SU-DHL-6 (cell line): ENCODE measurements around the gene ZNF195.
A peak's percentile ranks its signal among the peaks of the same experiment; 100 is the strongest.

Experiments
- H2AFZ ChIP-seq: fragments of 200-600 bp; sonication (generic); 2 replicates; pipeline ENCODE4 v1.6.1; 2014; ENCODE audit warnings: low read depth, mild to moderate bottlenecking, moderate library complexity, mixed read lengths, antibody characterized with exemption, low read length; ENCODE audit not compliant: severe bottlenecking
- H3F3A ChIP-seq: fragments of 200-600 bp; shearing (Covaris generic); 2 replicates; pipeline ENCODE4 v1.6.0; 2016; ENCODE audit warnings: antibody characterized with exemption, mild to moderate bottlenecking; ENCODE audit not compliant: insufficient read depth
- H3K27ac ChIP-seq: fragments of 200-600 bp; sonication (generic); 2 replicates; pipeline ENCODE4 v1.5.1; 2016; ENCODE audit warnings: low read depth, mild to moderate bottlenecking, low read length, moderate library complexity, mixed read lengths
- H3K27me3 ChIP-seq: fragments of 200-600 bp; sonication (generic), shearing (Covaris generic); 2 replicates; pipeline ENCODE4 v1.6.0; 2014; ENCODE audit warnings: mild to moderate bottlenecking, low read length
- H3K36me3 ChIP-seq: fragments of 200-600 bp; sonication (generic); 2 replicates; pipeline ENCODE4 v1.6.1; 2014; ENCODE audit warnings: mild to moderate bottlenecking, low read length, mixed read lengths
- H3K4me2 ChIP-seq: fragments of 300-600, 200-600 bp; shearing (Covaris generic), sonication (generic); 2 replicates; pipeline ENCODE4 v1.6.0; 2014; ENCODE audit warnings: low read length, low read depth, mild to moderate bottlenecking; ENCODE audit not compliant: poor library complexity, severe bottlenecking
- H3K4me3 ChIP-seq: fragments of 200-600 bp; sonication (generic); 2 replicates; pipeline ENCODE4 v1.5.1; 2014; ENCODE audit warnings: antibody characterized with exemption, low read length, mild to moderate bottlenecking, mixed read lengths; ENCODE audit not compliant: insufficient read depth, poor library complexity, severe bottlenecking
- H3K79me2 ChIP-seq: fragments of 200-600 bp; sonication (generic); 2 replicates; pipeline ENCODE4 v1.6.1; 2014; ENCODE audit warnings: mild to moderate bottlenecking, low read length, moderate library complexity; ENCODE audit not compliant: insufficient read depth
- H3K9ac ChIP-seq: fragments of 200-600 bp; sonication (generic); 2 replicates; pipeline ENCODE4 v1.7.0; 2014; ENCODE audit warnings: mild to moderate bottlenecking, low read length
- H3K9me2 ChIP-seq: fragments of 200-600 bp; sonication (generic); replicated peaks from 2 replicates; pipeline ENCODE4 v1.6.1; 2014; ENCODE audit warnings: low read length; ENCODE audit not compliant: insufficient read depth
- H3K9me3 ChIP-seq: fragments of 200-600 bp; sonication (generic); 2 replicates; pipeline ENCODE4 v1.6.1; 2014; ENCODE audit warnings: low read length, mixed read lengths; ENCODE audit not compliant: insufficient read depth
- H4K20me1 ChIP-seq: fragments of 200-600 bp; sonication (generic); 2 replicates; pipeline ENCODE4 v1.6.1; 2014; ENCODE audit warnings: low read depth, mild to moderate bottlenecking, antibody characterized with exemption, low read length, moderate library complexity, mixed read lengths
- EZH2phosphoT487 ChIP-seq: fragments of 200-600 bp; sonication (generic), shearing (Covaris generic); conservative IDR thresholded peaks from 2 replicates; pipeline ENCODE4 v1.6.1; 2018; ENCODE audit warnings: mild to moderate bottlenecking, antibody characterized with exemption, low read length, moderate library complexity, mixed read lengths
- TF ChIP-seq, protein P1 (sequence below): fragments of 200-600 bp; sonication (generic); IDR thresholded peaks from one replicate; pipeline ENCODE4 v1.5.1; 2017; ENCODE audit warnings: antibody characterized with exemption, mild to moderate bottlenecking, low read length, moderate library complexity; ENCODE audit not compliant: insufficient read depth, poor library complexity, severe bottlenecking

The ZNF195 gene

DNA sequence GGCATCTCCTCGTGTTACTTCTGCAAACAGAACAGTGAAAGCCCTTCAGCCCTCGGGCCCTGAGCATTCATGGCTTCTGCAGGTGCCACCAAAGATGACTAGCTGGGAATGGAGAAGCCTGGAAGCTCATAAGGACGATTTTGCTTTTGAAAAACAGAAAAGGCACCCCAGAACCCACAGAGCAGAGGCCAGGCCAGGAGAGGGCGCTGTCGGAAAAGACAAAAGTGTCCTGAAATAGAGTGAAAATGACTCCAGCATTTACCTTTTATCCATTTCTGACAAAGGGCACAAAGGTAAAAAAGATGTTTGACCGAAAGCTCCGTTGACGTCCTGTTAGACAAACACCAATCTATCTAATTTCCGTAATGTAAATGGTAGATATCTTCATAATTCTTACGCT, 37.6 kb downstream of the ZNF195 start:
- Histone ChIP-seq H3K27ac (no peak overlapping the region), H3K79me2 (no peaks in the 10 kb centered on the region), H3K4me2 (no peak overlapping the region), H3K36me3 (no peaks in the 10 kb centered on the region), H2AFZ (no peak overlapping the region), H3F3A (no peaks in the 10 kb centered on the region), H3K9me2 (no peaks in the 10 kb centered on the region), H3K4me3 (no peak overlapping the region), H4K20me1 (no peaks in the 10 kb centered on the region), H3K9me3 (no peaks in the 10 kb centered on the region), H3K9ac (no peak overlapping the region), H3K27me3 (no peaks in the 10 kb centered on the region)
- no peak for TF ChIP-seq EZH2phosphoT487
- TF ChIP-seq, protein P1, sequence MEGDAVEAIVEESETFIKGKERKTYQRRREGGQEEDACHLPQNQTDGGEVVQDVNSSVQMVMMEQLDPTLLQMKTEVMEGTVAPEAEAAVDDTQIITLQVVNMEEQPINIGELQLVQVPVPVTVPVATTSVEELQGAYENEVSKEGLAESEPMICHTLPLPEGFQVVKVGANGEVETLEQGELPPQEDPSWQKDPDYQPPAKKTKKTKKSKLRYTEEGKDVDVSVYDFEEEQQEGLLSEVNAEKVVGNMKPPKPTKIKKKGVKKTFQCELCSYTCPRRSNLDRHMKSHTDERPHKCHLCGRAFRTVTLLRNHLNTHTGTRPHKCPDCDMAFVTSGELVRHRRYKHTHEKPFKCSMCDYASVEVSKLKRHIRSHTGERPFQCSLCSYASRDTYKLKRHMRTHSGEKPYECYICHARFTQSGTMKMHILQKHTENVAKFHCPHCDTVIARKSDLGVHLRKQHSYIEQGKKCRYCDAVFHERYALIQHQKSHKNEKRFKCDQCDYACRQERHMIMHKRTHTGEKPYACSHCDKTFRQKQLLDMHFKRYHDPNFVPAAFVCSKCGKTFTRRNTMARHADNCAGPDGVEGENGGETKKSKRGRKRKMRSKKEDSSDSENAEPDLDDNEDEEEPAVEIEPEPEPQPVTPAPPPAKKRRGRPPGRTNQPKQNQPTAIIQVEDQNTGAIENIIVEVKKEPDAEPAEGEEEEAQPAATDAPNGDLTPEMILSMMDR = peak; percentile 94

DNA sequence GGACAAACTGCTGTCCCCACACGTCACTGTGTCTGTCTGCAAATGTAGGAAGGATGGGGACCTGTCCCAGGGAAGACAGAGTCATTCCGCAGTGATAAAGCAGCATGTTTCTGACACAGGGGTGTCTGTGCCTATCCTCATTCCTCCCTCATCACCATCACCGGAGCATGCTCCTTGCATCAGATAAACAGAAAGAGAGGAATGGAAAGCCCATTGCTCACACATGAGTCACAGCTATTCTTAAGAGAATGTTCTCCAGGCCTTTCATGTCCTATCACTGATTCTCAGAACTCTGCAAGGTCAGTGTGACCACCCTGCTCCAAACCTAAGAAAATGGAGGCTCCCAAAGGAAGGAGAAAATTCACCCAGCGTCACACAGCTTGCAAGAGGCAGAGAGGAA, 38.9 kb downstream of the ZNF195 start:
- Histone ChIP-seq H2AFZ (no peak overlapping the region), H3K27ac (no peak overlapping the region), H3F3A (no peaks in the 10 kb centered on the region), H4K20me1 (no peaks in the 10 kb centered on the region), H3K36me3 (no peaks in the 10 kb centered on the region), H3K79me2 (no peaks in the 10 kb centered on the region), H3K4me2 (no peak overlapping the region), H3K9me3 (no peaks in the 10 kb centered on the region), H3K9ac (no peak overlapping the region), H3K27me3 (no peaks in the 10 kb centered on the region), H3K9me2 (no peaks in the 10 kb centered on the region), H3K4me3 (no peak overlapping the region)
- TF ChIP-seq, protein P1 = no peak
- no peak for TF ChIP-seq EZH2phosphoT487

DNA sequence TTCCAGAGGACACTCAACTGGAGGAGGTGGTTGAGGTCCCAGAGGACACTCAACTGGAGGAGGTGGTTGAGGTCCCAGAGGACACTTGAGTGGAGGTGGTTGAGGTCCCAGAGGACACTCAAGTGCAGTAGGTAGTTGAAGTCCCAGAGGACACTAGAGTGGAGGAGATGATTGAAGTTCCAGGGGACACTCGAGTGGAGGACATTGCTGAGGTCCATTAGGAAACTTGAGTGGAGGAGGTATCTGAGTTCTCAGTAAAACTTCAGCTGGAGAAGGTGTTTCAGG, 39.7 kb downstream of the ZNF195 start:
- Histone ChIP-seq H3K79me2 (no peaks in the 10 kb centered on the region), H3K9me3 (no peaks in the 10 kb centered on the region), H2AFZ (no peak overlapping the region), H3K4me3 (no peak overlapping the region), H3K4me2 (no peak overlapping the region), H3K9me2 (no peaks in the 10 kb centered on the region), H3K36me3 (no peaks in the 10 kb centered on the region), H3K27me3 (no peaks in the 10 kb centered on the region), H3K27ac (no peak overlapping the region), H3K9ac (no peak overlapping the region), H3F3A (no peaks in the 10 kb centered on the region), H4K20me1 (no peaks in the 10 kb centered on the region)
- TF ChIP-seq, protein P1 = no peak
